NCI-H524 (cell line): Measurements from ENCODE around the gene SAMD9.
"Not testable (repeated sequence)": the region's sequence is repeated elsewhere in the genome, so short reads cannot be mapped to it uniquely, and the experiment has no call there.

Source experiments
- DNase-seq, 2 experiments: peaks; one replicate each; lab custom pipeline; 2025; lab: John Stamatoyannopoulos, UW

The SAMD9 gene

DNA sequence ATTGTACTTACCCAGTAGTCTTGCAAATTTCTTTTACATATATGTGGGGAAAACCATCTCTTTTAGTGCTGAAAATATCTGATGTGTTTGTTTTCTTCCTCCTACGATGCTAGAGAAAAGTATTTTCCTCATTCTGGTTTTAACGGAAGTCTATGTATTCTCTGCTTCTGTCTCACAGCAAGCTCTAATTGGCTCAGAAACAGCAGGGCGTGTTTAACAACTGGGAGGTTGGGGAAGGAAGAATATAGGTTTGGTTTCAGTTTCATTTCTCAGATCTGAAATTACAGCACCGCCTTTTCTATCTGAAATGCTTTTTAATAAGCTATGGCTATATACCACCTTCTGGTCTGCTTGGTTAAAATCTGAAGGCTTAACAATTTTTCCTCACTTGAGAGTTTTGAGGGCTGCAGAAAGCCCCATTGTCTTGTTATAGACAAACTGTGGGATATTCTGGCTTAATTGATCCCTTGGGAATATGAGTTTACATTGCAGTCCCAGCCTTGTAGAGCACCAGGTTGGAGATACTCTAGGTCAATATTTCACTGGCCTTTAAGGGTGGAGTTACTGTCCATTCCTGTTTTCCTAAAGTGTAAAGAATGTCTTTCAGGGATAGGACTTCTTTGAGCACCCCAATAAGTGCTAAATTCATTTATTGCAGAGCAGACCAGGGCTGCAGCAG lies at the start of gene SAMD9:
Gene SAMD9 (minus strand): TSS at position 128 of the 679 bp plus-strand sequence. CDS start 11,882 bp downstream, outside the sequence.
- DNase-seq, result peak; percentile 10 to 60

DNA sequence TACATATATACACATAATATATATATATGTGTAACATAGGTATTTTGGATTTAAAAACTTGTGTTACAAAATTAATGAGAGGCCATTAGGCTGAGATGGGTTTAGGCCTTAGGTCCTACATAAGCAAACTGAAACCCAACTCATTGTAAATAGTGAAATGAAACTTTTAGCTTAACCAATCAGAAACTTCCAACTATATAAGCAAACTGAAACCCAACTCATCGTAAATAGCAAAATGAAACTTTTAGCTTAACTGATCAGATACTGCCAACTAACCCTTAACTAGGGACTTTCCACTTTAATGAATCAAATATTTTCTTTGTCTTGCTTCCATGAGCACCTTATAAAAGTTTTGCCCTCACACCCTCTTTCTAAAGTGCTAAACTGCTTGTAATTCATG lies 47.7 kb upstream of the SAMD9 start:
- DNase-seq, result no peak

DNA sequence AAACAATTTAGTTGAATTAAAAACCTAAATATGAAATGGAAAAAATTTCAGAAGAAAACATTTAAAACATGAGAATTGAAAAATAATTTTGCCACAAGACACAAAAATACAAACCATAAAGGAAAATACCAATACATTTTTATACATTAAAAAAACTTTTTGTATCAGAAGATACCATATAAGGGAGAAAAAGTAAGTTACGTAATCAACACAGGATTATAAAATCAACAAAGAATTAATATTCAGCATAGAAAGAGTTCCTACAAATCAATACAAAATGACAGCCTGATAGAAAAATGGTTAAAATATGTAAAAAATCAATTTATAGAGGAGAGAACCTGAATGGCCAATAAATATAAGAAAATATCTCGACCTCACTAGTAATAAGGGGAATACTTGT lies 47.0 kb upstream of the SAMD9 start:
- no peak for DNase-seq

DNA sequence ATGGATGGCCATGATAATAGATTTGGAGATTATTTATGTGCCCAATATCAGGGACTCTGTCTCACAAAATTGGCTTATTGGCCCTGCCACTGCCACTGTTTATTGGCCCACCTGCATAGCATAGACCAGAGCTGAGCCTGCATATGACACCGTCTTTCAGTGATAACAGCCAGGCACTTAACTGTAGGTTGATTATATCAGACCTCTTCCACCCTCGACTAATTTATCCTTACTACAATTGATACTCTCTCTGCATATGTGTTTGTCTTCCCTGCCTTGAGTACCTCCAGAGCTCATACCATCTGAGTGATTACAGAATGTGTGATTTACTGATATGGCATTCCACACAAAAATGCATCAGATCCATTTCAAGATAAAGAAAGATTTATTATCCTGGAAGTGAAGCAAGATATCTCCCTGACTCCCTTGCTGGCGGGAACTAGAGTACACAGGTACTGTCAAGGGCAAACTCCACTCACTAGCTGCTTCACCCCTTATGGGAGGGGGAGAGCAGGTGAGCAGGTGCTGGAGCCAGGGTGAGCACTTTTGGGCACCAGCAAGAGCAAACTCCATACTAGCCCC lies 43.5 kb upstream of the SAMD9 start:
- DNase-seq, result no peak

DNA sequence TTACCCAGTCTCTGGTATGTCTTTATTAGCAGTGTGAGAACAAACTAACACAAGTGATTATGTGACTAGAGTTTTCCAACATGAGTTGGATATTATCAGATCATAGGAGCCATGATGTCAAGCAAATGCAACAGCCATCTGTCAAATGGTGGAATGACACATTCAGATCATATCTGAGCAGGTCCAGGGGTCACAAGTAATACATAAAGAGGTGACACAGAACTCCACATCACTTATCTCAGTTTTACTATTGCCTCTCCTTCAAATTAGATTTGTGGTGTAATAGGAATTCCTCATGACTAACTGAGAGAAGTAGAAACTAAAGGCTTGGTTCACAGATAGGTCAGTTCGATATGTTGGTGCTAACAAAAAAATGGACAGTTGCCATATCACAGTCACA lies 42.6 kb upstream of the SAMD9 start:
- no peak for DNase-seq

DNA sequence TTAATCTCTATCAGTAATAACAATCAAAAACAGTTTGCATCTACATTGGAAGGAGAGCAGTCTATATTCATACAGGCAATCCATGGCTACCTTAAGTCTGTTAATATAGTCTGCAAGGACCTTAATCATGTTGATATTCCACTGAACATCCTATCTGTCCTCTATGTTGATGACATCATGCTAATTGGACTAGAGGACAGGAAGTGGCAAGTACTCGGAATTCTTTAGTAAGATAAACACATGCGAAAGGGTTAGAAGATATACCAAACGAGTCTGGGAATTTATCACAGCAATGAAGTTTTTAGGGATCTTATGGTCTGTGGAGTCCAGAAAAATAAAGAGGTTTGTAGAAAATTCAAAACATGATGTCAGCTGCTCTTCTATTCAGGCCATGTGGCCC lies 41.7 kb upstream of the SAMD9 start:
- DNase-seq, result no peak

DNA sequence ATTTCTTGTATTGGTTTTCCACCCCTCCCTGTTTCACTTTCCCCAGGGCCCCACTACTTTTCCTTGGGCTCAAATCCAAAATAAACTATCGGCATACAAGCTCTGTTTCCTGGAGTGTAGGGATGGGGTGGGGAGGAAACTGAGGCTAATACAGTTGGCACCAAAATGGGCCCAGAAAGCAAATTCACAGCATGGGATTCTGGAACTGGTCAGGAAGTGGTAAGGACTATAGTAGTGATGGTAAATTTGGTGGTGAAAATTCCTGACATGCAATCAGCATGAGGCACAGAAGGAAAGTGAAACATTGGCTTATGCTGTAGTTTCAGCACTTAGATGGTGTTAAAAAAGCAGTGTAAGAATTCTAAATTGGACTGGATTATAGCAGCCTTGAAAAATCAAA lies 39.1 kb upstream of the SAMD9 start:
- DNase-seq, result no peak

DNA sequence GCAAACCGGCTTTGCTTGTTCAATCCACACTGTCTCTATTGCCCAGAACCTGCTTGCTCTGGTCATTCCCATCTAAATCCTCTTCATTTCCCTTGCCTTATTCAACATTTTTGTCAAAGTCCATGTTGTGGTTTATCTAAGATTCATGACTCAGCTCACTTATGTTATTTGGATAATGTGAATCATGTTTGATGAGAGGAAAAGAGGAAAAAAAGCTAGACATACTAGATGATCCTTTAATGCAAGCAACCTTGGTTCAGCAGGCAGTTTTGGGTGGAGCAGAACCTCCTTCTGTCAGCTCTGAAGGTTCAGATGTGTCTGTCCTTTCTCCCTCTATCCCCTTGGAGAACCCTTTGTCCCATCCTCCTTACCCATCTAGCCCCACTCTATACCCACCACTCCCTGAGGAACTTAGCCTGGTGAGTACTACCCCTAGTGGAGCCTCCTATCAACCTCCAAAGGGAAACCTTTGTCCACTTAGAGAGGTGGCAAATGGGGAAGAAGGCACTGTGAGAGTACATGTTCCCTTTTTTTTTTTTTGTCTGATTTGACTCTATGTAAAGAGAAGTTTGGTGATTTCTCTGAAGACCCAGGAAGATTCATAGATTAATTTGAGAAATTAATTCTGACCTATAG lies 32.5 kb upstream of the SAMD9 start:
- DNase-seq, result no peak

DNA sequence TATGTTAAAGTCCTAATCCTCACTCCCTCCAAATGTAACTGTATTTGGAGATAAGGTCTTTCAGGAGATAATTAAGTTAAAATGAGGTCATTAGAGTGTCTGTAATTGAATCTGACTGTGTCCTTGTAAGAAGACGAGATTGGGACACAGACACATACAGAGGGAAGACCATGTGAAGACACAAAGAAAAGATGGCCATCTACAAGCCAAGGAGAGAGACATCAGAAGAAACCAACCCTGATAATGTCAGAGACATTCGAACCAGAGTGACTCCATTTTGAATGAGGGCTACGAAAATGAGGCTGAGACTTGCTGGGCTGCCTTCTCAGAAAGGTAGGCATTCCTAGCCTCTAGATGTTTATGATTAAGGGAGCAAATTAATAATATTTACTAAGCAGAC lies 30.9 kb upstream of the SAMD9 start:
- no peak for DNase-seq

DNA sequence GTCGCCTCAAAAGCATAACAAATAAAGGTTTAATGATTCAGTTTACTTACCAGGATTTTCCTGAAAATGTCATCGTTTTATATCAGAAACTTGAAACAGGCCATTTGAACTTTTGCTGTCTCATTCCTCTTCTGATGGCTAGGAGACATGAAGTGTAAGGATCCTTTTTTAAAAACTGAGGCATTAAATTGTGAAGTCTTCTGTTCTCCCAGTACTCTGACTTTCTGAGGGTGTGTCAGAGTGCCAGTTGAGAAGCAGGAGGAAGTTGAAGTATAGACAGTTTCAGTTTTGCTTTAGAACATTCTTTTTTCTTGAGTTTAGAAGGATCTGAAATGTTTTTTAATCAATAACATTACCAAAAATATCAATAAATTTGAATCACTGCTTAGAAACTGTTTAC lies 30.4 kb upstream of the SAMD9 start, which contains the start of gene SAMD9L:
Gene SAMD9L (minus strand): TSS at position 242 of the 400 bp plus-strand sequence. CDS start 12,414 bp downstream, outside the sequence.
- DNase-seq, result no peak

DNA sequence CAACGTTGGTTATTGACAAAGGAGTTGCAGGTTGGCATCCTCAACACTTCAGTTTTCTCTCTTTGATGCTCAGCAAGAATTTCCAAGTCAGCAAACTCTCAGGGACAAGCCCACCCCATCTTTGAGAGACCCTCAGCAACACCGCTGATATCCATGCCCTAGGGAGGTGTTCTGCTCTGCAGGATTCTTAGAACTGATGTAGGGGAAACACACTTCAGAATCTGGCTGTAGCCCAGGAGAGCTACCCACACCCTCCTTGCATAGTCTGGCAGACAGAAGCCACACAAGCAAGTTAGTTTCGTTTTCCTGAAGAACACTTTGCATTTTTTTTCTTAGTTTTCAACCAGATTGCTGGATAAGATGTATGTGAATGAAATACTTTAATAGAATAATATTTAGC lies 29.6 kb upstream of the SAMD9 start:
- no peak for DNase-seq

DNA sequence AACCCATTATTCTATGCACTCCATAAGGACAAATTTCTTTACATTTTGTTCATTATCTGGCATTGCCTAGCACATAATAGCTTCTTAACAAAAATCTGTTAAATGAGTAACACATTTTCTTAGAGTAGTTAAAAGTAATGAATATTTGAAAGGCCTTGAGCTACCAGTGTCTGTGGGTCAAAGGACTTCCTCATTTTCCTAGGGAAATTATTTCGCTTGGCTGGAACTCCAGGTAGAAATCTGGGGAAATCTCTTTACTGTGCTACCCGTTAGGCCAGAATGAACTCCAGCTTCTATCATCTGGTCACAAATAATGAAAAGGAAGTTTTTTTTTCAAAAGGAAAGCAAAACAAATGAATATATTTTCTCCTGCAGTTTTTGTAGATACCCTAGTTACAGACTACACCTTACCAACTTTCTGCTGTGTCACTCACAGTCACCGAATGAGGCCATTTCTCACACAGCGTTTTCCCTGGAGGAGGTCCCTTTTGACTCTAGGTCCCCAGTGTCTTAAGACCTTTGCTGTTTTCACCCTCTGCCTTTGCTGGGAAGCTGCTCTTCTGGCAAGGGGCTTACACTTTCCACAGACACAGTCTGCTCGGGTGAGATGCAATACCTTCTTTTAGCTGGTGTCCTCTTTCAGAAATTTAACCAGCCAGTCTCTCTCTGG lies 28.8 kb upstream of the SAMD9 start:
- no peak for DNase-seq

DNA sequence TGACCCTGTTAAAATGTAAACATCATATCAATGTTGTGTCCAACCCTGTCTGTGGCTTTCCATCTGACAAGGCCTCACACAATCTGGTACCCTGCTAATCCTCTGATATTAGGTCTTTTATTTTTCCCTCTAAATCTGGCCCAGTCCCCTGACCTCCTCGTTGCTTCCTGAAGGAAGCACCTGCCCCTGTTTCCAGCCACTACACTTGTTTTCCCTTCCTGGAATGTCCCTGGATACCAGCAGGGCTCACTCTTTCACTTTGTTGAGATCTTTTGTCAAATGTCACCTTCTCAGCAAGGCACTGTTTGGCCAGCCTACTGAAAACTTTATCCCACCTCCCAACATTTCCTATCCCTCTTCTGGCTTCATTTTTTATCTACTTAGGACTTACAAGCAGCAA lies 28.3 kb upstream of the SAMD9 start:
- peak in 1 of 2 experiments; percentile 25 for DNase-seq

DNA sequence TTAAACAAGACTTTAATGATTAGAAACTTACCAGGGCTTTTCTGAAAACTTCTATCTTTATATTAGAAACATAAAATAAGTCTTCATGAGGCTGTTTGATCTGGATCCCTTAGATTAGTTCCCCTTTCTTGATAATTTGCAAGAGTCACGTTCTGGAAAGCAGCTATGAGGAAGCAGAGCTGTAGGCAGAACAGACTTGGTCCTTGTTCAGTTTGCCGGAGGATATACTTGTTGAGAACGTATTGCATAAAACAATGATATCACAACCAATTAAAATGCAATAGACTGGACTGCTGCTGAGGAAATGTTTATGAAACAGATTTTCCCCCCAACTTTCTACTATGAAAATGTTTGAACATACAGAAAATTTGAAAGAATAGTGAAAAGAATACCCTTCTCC lies 27.6 kb upstream of the SAMD9 start:
- DNase-seq, result no peak

DNA sequence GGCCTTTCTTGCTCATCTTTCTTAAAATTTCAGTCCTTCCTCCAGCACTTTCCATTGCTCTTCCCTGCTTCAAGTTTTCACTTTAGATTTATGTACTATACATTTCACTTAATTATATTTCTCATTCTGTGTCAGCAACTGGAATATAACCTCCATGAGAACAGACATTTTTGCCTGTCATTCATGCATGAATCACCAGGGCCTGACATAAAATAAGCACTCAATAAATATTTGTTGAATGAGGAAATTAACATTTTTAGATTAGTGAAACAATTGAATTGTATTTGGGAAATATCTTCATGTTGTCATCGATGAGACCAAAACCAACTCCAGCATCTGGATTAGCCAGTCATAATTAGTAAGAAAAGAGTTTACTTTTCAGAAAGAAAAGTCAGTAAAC lies 24.3 kb upstream of the SAMD9 start:
- no peak for DNase-seq

DNA sequence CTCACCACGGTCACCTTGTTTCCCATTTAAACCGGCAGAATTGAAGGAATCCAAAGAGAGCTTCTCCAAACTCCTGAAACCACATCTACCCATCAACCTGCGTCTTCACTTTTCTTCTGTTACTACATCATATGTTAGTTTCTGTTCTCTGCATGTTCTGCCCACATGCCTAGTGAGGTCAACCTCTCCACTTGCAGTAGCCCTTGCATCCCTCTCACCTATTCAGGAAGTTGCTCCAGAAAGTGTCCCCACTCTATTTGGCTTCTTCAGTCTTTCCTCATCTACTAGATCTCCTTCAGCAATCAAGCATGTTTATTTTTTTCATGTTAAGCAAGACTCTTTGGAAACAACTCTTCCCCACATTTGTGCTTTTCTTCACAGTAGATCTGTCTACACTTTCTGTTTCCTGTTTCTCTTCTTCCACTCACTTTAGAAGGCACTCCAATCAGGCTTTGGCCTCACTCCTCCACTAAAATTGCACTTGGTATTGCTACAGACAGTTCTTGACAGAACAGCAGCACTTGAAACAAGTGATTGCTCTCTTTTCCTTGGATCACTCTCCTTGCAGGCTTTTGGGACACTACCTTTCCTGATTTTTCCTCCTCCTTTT lies 22.9 kb upstream of the SAMD9 start:
- DNase-seq, result no peak

DNA sequence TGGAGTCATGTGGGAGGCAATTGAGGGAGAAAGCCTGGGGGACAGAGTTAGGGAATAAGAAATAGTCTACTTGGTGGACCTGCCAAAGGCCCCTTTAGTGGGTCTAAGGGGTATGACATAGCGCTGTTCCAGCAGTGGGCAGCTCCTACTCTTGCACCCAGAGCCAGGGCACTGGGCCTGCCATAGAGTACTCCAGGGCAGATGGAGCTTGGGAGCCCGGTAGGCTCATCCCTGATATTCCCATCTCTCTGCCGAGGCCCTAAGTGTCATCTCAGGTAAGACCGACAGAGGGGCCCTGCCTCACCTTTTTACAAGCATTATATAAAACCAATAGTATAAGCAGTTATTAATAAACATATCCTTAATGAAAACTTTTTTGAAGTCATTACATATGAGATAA lies 20.8 kb upstream of the SAMD9 start:
- DNase-seq, result no peak

DNA sequence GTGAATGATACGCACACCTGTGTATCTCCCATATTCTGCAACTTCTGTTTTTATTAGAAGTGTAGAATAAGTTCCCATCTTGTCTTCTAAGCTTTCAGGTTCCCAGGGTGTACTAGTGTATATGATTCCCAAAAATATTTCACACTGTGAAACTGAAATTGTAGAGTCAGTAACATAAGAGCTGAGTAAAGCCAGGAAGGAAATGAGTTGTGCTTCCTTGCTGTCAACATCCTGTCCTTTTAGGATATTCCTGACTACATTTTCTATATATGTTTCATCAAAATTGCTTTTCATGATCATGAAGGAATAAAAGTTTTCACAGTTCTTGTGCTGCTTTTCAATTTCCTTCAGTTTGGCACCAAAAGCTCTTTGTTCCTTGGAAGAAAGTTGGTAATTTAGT lies 15.2 kb upstream of the SAMD9 start:
- no peak for DNase-seq

DNA sequence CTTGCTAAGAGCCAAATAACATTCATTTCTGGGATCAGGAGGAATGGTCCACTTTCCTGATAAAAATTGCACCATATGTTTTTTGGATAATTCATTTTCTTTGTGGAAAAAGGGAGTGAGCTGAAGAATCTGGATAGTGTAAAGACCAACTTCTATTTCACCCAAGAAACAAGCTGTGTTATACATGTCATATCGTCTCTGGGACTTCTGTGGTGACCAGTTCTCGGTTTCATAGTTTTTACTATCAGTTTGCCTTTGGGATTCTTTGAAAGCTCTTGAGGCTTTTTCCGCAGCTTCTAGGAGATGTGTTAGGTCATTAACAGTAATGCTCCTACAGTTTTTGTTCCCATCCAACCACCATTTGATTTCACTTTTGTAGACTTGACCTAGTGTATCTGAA lies 14.4 kb upstream of the SAMD9 start:
- DNase-seq, result no peak

DNA sequence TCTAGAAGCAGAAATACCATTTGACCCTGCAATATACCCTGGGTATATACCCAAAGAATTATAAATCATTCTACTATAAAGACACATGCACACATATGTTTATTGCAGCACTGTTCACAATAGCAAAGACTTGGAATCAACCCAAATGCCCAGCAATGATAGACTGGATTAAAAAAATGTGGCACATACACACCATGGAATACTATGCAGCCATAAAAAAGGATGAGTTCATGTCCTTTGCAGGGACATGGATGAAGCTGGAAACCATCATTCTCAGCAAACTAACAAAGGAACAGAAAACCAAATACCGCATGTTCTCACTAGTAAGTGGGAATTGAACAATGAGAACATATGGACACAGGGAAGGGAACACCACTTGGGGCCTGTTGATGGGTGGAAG lies 9.2 kb upstream of the SAMD9 start:
- DNase-seq, result not testable (repeated sequence)

DNA sequence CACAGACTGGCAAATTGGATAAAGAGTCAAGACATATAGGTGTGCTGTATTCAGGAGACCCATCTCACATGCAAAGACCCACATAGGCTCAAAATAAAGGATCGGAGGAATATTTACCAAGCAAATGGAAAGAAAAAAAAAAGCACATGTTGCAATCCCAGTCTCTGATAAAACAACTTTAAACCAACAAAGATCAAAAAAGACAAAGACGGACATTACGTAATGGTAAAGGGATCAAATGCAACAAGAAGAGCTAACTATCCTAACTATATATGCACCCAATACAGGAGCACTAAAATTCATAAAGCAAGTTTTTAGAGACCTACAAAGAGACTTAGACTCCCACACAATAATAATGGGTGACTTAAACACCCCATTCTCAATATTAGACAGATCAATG lies 5.8 kb upstream of the SAMD9 start:
- not testable (repeated sequence) for DNase-seq
